SK-N-MC (cell line): ENCODE data around the gene RAC3.

Experiments
- EZH2 ChIP-seq: fragments of 200-600 bp; sonication (generic); IDR thresholded peaks from one replicate; pipeline ENCODE4 v1.6.1; 2017; ENCODE audit warnings: antibody characterized with exemption
- POLR2AphosphoS5 ChIP-seq: IDR thresholded peaks from 2 replicates; pipeline ENCODE4 v1.6.1; 2012; ENCODE audit warnings: mild to moderate bottlenecking, low read depth, low read length, borderline replicate concordance

DNA sequence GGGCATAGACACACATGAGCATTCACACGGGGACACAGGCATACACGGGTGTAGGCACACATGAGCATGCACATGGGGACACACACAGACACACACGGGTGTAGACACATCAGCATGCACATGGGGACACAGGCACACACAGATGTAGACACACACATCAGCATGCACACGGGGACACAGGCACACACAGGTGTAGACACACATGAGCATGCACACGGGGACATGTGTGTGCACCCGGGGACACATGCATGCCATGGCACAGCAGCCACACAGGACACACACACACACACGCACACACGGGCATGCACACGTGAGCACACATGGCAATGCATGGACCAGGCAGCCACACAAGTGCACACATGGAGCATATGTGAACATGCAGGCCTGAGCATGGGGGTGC lies 11.2 kb downstream of the RAC3 start:
- TF ChIP-seq EZH2, result no peak
- TF ChIP-seq POLR2AphosphoS5, result no peak
